NB4 (cell line): ENCODE measurements around the gene MALAT1.
"Not testable (repeated sequence)": the region's sequence is repeated elsewhere in the genome, so short reads cannot be mapped to it uniquely, and the experiment has no call there.

Experiments used
- DNase-seq: peaks from one replicate; pipeline ENCODE4 v3.0.0; 2010; ENCODE audit warnings: low read depth
- H3K4me3 ChIP-seq: one replicate; pipeline ENCODE4 v1.5.1; 2011; ENCODE audit warnings: mild to moderate bottlenecking, low read depth, low read length, moderate library complexity
- CTCF ChIP-seq: IDR thresholded peaks from one replicate; pipeline ENCODE4 v1.5.1; 2012; ENCODE audit warnings: low read depth, low read length
- MAX ChIP-seq: IDR thresholded peaks from 2 replicates; pipeline ENCODE4 v1.6.1; 2011; ENCODE audit warnings: low read depth, low read length
- MYC ChIP-seq: IDR thresholded peaks from 2 replicates; pipeline ENCODE4 v1.6.1; 2011; ENCODE audit warnings: low read depth, low read length
- POLR2A ChIP-seq: IDR thresholded peaks from 2 replicates; pipeline ENCODE4 v1.6.1; 2011; ENCODE audit warnings: mild to moderate bottlenecking; ENCODE audit not compliant: insufficient read length; ENCODE audit errors: extremely low read depth

Gene MALAT1

GRCh38 chr11:65498977-65499712 is at the start of gene MALAT1:
MALAT1 (plus strand) TSS chr11:65499045.
- DNase-seq, result peak; percentile 97

GRCh38 chr11:65451301-65451700 is 47.5 kb upstream of the MALAT1 start:
- DNase-seq, H3K4me3 ChIP-seq: not testable (repeated sequence)

More at GRCh38 chr11:65498977-65499712, at the start of gene MALAT1:
- no peak for TF ChIP-seq CTCF
- TF ChIP-seq MAX, result peak; percentile 65
- TF ChIP-seq POLR2A, result peak; percentile 100
- peak; percentile 84 for TF ChIP-seq MYC
- H3K4me3 ChIP-seq, result peak within 1 kb of the TSS; percentile 87

GRCh38 chr11:65452259-65452658 is 46.6 kb upstream of the MALAT1 start:
- not testable (repeated sequence) for H3K4me3 ChIP-seq, DNase-seq

- no peak for DNase-seq
- TF ChIP-seq MYC (no peak), CTCF (no peak), MAX (no peak), POLR2A (no peak)
Observed at GRCh38 chr11:65452806-65453490, 45.9 kb upstream of the MALAT1 start.

GRCh38 chr11:65454311-65454695 is 44.5 kb upstream of the MALAT1 start:
- TF ChIP-seq CTCF (no peak), POLR2A (no peak), MAX (no peak), MYC (no peak)
- DNase-seq, result no peak
- H3K4me3 ChIP-seq, result peak overlapping the region; percentile 62

More at GRCh38 chr11:65452806-65453490, 45.9 kb upstream of the MALAT1 start:
- H3K4me3 ChIP-seq, result no peak overlapping the region

GRCh38 chr11:65454696-65455456 is 44.0 kb upstream of the MALAT1 start:
- peak overlapping the region; percentile 62 for H3K4me3 ChIP-seq
- TF ChIP-seq CTCF, result peak; percentile 37
- peak; percentile 63 for TF ChIP-seq POLR2A
- no peak for TF ChIP-seq MAX

More at GRCh38 chr11:65454696-65455456, 44.0 kb upstream of the MALAT1 start:
- DNase-seq, result peak; percentile 88
